Measurements from ENCODE around the gene PLEKHM1. TPM values are rescaled to one million over a fixed set of nuclear protein-coding genes. Genes with fewer than 3 reads are reported as not detected.

Gene PLEKHM1
- polyA plus RNA-seq, 2 of the 4 experiments (the other 2 are of a cell fraction), result 13.4 to 14.8 TPM

- FAIRE-seq, result no peak
- no peak overlapping the region for H3K4me2 ChIP-seq
- no peak for DNase-seq (ENCODE audit: low read depth in 1 of 2, low spot score in 1 of 2)
- H3K4me3 ChIP-seq, result no peak overlapping the region
- ChIA-PET CTCF (interaction anchor here (0.7 to 25.8 kb wide), 14 partner anchors 10 to 558 kb away, joined by 3 to 1120 read pairs (median 16); partner anchors contain the start of genes ACBD4, FMNL1, MAP3K14 and SPATA32), POLR2A (no interaction called here)
- H3K9me3 ChIP-seq, result no peaks in the 10 kb centered on the region
- ATAC-seq, result no peak
- no peak for TF ChIP-seq RNF2 (IDR thresholded peaks at IDR 0.05; ENCODE audit: borderline replicate concordance, low read depth)
- no peak for TF ChIP-seq ZSCAN20 (CRISPR knock-in tag; IDR thresholded peaks at IDR 0.05)
- TF ChIP-seq NPAS2 (CRISPR knock-in tag; IDR thresholded peaks at IDR 0.05; ENCODE audit: borderline replicate concordance), result no peak
- no peak for TF ChIP-seq NR3C1 (IDR thresholded peaks at IDR 0.05)
- no peak for TF ChIP-seq FOXS1 (CRISPR knock-in tag; IDR thresholded peaks at IDR 0.05)
- TF ChIP-seq FOSL2 (IDR thresholded peaks at IDR 0.05), result no peak
- TF ChIP-seq FOSL2 (CRISPR knock-in tag; IDR thresholded peaks at IDR 0.05), result no peak
- TF ChIP-seq MYC (IDR thresholded peaks at IDR 0.05; ENCODE audit: borderline replicate concordance, low read length), result no peak
- TF ChIP-seq FOSB (CRISPR knock-in tag; IDR thresholded peaks at IDR 0.05), result no peak
- no peak for TF ChIP-seq POLR2A (IDR thresholded peaks at IDR 0.05; ENCODE audit: low read length)
- no peak for TF ChIP-seq TFCP2L1 (CRISPR knock-in tag; IDR thresholded peaks at IDR 0.05)
- TF ChIP-seq HMGXB4 (CRISPR knock-in tag; IDR thresholded peaks at IDR 0.05; ENCODE audit: borderline replicate concordance), result no peak
- TF ChIP-seq NFE2L2 (conservative IDR thresholded peaks at IDR 0.05; ENCODE audit: low read length), result no peak
- TF ChIP-seq REST (IDR thresholded peaks at IDR 0.05), result no peak
- no peak for TF ChIP-seq PHF8 (IDR thresholded peaks at IDR 0.05; ENCODE audit: borderline replicate concordance, low read depth)
- no peak for TF ChIP-seq ELK1 (IDR thresholded peaks at IDR 0.05; ENCODE audit: low read depth, low read length)
- no peak for TF ChIP-seq RAD21 (conservative IDR thresholded peaks at IDR 0.05 in 1 of 2, IDR thresholded peaks at IDR 0.05 in 1 of 2)
- TF ChIP-seq KDM5A (IDR thresholded peaks at IDR 0.05), result no peak
- TF ChIP-seq RARB (CRISPR knock-in tag; IDR thresholded peaks at IDR 0.05), result no peak
- no peak for TF ChIP-seq CEBPB (IDR thresholded peaks at IDR 0.05)
- no peak for TF ChIP-seq SREBF2 (IDR thresholded peaks at IDR 0.05)
- 0 out of 3 replicates have a peak, but pooled peaks cover 3% of the 10 kb centered on the region for H3K4me1 ChIP-seq
- WGBS (ENCODE audit: missing lambda C conversion rate), result 78% methylated on average over 5 of the region's 5 CpGs
- H3K27ac ChIP-seq, result no peak overlapping the region
Measured at GRCh38 chr17:45391291-45391690, 99.2 kb downstream of the PLEKHM1 start.

- FAIRE-seq (no peak), DNase-seq (ENCODE audit: low read depth in 1 of 2, low spot score in 1 of 2) (no peak), ATAC-seq (no peak)
- Histone ChIP-seq H3K4me1 (peaks cover 17% of the 10 kb centered on the region), H3K27ac (peak overlapping the region in 1 of 2 experiments; percentile 37; a peak in 3 of 6 replicates), H3K4me3 (no peak overlapping the region), H3K9me3 (no peaks in the 10 kb centered on the region), H3K4me2 (no peak overlapping the region)
- TF ChIP-seq EHMT2 (IDR thresholded peaks at IDR 0.05; ENCODE audit: low read depth) (no peak), KDM5A (IDR thresholded peaks at IDR 0.05) (no peak), BHLHE40 (IDR thresholded peaks at IDR 0.05; ENCODE audit: low read depth, low read length) (no peak), POLR2AphosphoS2 (conservative IDR thresholded peaks at IDR 0.05; ENCODE audit: low read length) (no peak), MAZ (IDR thresholded peaks at IDR 0.05; ENCODE audit: borderline replicate concordance, low read depth, low read length) (no peak), JUNB (IDR thresholded peaks at IDR 0.05) (no peak), TFCP2L1 (CRISPR knock-in tag; IDR thresholded peaks at IDR 0.05) (no peak), CEBPB (IDR thresholded peaks at IDR 0.05) (no peak)
- POLR2A ChIA-PET, result no interaction called here
- CTCF ChIA-PET, result interaction anchor here (0.6 to 25.8 kb wide), 16 partner anchors 11 to 463 kb away, joined by 3 to 1120 read pairs (median 11); partner anchors contain the start of genes ACBD4, FMNL1, MAP3K14 and SPATA32
- WGBS (ENCODE audit: missing lambda C conversion rate), result 56% methylated on average over 3 of the region's 3 CpGs
Measured at GRCh38 chr17:45389354-45389753, 101.2 kb downstream of the PLEKHM1 start.
